IPS-18c (cell line): Measurements from ENCODE around the gene CTBP2.
"Not testable (repeated sequence)": the region's sequence is repeated elsewhere in the genome, so short reads cannot be mapped to it uniquely, and the experiment has no call there.

ENCODE experiments used
- H3K4me3 ChIP-seq: 2 replicates; pipeline ENCODE4 v1.7.0; 2013; ENCODE audit warnings: low read depth, mild to moderate bottlenecking, low read length, moderate library complexity; ENCODE audit not compliant: insufficient read depth
- H3K9me3 ChIP-seq: one replicate; pipeline ENCODE4 v1.6.1; 2013; ENCODE audit warnings: mild to moderate bottlenecking, low read length, moderate library complexity; ENCODE audit not compliant: control insufficient read depth, insufficient read depth

CTBP2 gene

DNA sequence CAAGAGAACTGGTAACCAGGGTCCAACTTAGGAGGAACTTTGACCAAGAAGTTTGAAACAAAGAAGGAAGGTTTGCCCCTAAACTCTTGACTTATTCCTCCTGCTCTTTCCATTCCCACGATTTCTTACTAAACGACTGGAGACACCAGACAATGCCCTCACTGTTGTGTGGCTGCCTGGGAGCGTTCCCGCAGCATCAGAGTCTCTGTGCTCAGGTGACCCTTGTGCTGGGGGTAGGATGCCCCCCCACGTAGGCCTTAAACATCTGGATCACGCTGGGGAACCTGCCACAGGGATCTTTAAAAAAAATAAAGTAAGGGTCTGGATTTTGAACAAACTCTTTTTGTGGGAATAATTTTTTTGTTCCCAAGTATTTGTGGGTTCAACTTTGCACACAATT, 30.1 kb upstream of the CTBP2 start:
- Histone ChIP-seq H3K4me3 (no peak overlapping the region), H3K9me3 (no peaks in the 10 kb centered on the region)

DNA sequence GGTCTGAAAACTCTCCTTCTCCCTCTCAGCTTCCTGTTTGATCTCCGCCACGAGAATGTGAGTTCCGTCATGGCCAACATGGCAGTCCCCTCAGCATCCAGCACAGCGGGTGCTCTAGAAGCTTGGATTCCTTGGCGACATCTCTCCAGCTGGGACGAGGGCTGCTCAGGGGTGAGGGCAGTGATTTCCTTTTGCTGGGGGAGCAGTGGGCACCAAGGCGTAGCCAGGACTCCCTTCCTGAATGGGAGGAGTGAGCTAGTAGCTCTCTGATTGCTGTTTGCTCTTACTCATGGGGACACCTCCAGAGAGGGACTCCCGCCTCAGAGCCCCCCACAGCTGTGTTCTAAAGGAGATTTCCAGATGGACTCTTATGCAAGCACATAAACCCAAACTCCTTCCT, 28.8 kb upstream of the CTBP2 start:
- H3K9me3 ChIP-seq, result no peaks in the 10 kb centered on the region

DNA sequence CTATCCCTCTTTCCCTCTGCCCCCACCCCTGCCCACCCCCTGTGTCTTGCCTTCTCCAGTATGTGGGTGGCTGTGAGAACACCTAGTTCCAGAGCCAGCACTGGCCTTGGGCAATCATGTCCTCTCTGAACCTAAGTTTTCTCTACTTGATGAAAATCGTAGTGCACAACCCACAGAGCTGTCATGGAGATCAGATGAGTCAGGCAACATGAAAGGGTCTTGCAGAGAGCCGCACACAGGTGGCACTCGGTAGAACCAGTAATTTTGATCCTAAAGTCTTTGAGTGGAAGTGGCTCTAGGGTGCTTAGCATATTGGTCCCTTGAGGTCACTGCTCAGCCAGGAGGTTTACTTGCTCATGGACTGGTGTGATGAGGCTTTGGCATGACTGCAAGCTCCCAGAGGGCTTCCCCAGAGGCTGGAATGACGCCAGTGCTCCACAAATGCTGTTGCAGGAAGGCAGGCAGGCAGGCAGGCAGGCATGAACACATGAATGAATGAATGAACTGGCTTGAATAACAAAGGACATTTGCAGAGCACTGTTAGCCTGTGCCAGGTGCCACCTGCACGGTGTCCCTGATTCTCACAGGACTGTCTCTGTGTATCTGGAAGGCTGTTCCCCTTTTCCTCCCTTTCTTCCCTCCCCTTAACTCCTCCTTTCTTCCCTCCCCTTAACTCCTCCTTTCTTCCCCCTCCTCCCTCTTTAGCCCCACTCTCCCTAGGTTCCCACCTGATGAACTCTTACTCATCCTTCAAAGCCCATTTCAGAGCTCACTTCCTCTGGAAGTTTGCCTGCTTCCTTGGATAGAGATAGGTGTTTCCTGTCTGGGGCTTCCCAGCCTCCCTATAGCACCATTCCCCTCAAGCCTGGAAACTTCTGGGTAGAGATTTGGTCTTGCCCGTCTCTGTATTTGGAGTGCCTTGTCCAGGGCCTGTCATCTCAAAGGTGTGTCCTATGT, 27.2 kb upstream of the CTBP2 start:
- H3K4me3 ChIP-seq, result no peak overlapping the region
- no peaks in the 10 kb centered on the region for H3K9me3 ChIP-seq

More for the DNA sequence above, 28.8 kb upstream of the CTBP2 start:
- no peak overlapping the region for H3K4me3 ChIP-seq

DNA sequence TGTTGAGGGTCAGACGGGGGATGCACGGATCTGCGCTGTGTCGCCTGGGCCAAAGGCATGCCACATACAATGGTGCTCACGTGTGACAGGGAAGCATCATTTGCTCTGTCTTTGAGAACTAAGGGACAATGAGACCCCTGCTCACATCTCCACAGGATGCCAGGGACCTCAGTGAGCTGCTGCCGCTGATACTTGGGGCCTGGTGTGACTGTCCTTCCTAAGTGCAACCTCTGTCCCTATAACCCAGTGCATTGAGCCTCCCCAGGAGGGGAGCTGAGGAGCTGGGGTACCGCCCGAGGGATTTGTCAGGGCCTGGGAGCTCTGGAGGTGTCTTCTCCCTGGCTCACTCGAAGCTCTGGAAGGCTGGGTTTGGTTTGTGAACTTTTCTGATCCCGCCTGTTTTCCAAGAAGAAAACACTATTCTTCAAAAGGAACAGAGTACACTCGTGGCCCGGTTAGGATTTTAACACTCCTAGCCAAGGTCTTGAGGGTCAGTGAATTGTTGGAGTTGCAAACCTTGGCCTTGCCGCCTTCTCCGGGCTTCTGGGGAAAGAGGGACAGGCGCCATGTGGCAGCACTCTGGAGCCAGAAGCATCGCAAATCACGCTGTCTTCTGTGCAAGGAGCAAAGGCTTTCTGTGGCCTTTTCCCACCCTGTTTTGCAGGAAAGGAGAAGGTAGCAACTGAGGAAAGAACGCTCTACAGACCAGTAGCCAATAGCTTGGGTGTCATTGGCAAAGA, 26.2 kb upstream of the CTBP2 start:
- H3K4me3 ChIP-seq, result no peak overlapping the region
- H3K9me3 ChIP-seq, result no peaks in the 10 kb centered on the region

DNA sequence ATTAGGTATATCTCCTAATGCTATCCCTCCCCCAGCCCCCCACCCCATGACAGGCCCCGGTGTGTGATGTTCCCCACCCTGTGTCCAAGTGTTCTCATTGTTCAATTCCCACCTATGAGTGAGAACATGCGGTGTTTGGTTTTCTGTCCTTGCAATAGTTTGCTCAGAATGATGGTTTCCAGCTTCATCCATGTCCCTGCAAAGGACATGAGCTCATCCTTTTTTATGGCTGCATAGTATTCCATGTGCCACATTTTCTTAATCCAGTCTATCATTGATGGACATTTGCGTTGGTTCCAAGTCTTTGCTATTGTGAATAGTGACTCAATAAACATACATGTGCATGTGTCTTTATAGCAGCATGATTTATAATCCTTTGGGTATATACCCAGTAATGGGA, 18.7 kb upstream of the CTBP2 start:
- not testable (repeated sequence) for H3K4me3 ChIP-seq, H3K9me3 ChIP-seq

DNA sequence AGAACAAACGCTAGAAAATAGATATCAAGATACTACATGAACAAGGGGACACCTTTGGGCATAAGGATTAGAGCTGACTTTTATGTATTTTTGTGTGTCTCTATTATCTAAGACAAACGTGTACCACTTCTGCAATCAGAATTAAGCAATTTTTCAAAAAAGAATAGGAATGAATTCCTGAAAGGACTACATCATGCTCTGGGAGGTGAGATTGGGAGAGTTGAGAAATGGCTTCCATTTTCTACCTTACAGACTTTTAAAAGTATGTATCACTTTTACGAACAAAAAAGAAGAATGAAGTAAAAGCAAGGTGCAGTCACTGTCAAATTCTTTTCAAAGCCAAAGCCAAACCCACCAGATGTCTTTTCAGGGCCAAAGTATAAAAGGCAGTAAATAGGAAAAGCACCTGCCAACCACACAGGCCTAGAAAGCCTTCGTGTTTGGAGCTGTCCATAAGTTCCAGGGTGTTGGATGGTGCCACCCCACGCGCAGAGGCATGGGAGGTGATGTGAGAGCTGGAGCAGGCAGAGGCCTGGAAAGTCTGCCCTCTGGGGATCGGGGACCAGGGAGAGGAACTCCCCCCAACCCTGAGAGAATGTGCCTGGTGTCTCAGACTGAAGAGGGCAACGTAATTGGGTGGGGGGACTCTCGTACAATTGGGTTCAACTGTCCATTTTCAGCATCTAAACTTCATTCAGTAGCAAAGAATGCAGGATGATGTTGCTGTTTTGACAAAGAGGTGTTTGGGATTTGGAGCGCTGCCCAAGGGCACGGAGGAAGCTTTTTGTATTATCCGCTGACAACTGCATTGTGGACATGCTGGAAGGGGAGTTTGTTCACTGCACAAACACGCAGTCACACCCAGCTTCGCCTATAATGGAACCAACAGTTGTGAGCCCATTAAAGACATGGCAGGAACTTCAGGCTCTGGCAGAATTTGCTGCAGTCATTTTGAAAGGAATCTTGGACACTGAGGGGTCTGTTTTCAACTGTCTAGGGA, 17.6 kb upstream of the CTBP2 start:
- H3K4me3 ChIP-seq, result no peak overlapping the region
- no peaks in the 10 kb centered on the region for H3K9me3 ChIP-seq

DNA sequence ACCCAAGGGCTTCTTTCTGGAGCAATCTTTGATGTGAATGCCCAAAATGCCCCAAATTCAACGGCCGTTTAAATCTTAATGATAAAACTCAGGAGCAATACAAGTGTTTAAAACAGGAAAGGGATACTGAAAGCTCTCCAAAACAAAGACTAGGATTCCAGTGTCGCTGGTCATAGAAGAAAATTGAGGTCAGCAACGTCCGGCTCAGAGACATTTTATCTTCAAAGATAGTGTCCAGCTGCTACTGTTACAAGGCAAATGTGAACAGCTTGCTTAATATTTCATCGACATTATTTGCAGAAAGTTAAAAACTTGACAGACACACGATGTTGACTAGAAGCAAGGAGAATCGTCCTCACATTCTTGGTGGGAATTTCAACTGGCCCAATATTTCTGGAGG, 15.4 kb upstream of the CTBP2 start:
- no peak overlapping the region for H3K4me3 ChIP-seq
- no peaks in the 10 kb centered on the region for H3K9me3 ChIP-seq

DNA sequence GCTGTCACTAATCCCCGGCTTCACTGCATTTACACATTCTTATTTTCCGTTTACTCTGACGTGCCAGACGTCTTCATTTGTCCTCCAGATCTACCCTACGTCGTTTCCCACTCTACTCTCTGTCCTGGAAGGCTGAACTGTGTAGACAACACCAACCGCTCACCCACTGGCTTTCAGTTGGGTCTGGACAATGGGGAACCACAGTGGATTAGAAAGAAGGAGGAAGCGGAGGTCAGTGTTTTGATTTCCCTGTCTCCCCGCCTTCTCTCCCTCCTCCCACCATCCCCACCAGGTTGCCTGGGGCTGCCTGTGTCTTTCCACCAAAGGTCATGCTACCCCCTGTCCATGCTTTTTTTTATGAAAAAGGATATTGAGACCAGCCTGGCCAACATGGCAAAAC, 14.0 kb upstream of the CTBP2 start:
- H3K9me3 ChIP-seq, result no peaks in the 10 kb centered on the region
- H3K4me3 ChIP-seq, result no peak overlapping the region

DNA sequence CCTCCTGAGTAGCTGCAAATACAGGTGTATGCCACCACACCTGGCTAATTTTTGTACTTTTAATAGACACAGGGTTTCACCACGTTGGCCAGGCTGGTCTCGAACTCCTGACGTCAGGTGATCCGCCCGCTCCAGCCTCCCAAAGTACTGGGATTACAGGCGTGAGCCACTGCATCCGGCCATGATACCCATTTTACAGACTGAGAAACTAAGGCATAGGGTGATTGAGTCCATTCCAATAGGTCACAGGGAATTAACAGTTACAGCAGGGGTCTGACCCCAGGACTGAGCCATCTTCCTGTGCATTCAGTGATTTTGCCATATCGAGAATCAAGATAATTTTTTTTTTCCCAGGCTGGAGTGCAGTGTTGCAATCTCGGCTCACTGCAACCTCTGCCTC, 12.3 kb upstream of the CTBP2 start:
- Histone ChIP-seq H3K9me3 (no peaks in the 10 kb centered on the region), H3K4me3 (no peak overlapping the region)

DNA sequence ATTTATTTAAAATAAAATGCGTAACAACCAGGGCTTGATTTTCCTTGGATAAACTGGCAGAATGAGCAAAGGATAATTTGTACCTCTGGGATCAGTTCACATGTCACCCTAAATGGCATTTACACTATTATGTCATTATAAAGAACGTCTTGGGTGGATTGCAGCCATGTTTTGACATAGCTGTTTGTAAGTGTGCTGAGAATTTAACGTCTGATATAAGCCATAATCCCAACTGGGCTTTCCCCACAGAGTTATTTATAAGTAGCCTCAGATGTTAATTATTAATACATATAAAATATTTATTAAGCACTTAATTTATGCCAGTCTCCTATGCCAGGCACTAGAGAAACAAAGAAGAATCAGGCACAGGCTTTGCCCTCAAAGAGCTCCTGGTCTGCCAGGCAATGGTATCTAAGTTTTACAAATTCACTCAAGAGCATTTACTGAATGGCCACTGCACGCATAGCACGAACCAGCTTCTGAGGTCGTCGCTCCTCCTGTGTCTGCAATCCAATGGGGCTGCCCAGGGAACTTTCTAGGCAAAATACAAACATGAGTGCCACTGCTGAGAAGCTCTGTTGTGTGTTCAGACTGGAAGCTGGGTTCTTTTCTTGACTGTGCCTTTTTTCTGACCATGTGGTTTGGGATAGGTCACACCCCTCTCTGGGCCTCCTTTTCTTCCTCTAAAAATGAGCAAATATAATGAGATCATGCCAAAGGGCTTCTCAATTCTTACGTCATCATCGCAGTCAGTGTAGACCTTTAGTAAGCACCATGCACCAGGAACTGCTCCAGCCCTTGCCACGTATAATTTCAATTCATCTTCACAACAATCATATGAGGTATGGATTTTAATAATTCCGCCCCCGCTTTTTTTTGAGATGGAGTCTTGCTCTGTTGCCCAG, 11.3 kb upstream of the CTBP2 start:
- Histone ChIP-seq H3K4me3 (no peak overlapping the region), H3K9me3 (no peaks in the 10 kb centered on the region)

DNA sequence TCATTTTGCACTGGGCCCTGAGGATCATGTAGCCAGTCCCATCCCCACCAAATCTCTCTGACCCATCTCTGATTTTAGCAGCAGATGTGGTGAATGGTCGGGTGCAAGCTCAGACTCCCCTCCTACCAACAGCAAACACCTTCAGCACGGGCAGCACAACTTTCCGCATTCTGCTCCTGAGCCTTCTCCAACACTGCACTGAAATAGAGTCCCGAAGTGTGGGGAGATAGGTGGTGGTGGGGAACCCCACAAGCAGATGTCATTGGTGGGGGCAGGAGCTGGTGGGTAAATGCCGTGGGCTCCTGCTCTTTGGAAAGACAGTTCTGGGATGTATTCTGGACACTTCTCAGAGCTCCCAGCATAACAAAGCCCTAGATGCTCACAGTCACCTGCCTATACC, 9.6 kb upstream of the CTBP2 start:
- H3K9me3 ChIP-seq, result no peaks in the 10 kb centered on the region
- no peak overlapping the region for H3K4me3 ChIP-seq

DNA sequence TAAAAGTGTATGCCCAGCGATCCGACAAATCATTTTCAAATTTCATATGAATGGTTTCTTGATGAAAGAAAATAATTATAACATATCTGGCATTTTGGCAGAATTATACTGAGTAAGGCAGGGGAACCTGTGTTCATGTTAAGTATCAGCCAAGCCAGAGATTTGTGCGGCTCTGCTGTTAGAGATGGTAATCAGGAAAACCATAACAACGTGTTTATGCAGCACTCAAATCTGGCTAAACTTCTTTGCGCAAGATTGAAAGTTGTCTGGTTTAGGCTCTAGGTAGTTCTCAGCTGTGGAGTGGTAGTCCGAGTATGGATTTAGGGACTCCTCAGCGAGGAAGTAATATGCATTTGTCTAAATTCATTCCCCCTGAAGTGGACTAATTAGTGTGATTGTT, 8.9 kb upstream of the CTBP2 start:
- Histone ChIP-seq H3K4me3 (no peak overlapping the region), H3K9me3 (no peaks in the 10 kb centered on the region)

DNA sequence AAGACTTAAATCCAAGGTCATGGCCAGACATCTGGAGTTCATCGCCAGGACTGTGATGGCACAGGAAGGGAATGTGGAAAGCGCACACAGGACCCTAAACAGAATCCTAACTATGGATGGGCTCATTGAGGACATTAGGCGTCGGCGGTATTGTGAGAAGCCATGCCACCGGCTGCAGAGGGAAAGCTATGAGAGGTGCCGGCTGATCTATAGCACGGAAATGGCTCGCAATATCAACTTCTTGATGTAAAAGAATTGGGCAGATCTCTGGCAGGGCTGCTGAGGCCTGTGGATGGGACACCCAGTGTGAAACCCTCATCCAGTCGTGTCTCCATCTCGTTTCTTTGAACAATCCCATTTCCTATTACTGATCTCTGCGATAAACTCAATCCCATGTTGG, 6.3 kb upstream of the CTBP2 start:
- no peaks in the 10 kb centered on the region for H3K9me3 ChIP-seq

DNA sequence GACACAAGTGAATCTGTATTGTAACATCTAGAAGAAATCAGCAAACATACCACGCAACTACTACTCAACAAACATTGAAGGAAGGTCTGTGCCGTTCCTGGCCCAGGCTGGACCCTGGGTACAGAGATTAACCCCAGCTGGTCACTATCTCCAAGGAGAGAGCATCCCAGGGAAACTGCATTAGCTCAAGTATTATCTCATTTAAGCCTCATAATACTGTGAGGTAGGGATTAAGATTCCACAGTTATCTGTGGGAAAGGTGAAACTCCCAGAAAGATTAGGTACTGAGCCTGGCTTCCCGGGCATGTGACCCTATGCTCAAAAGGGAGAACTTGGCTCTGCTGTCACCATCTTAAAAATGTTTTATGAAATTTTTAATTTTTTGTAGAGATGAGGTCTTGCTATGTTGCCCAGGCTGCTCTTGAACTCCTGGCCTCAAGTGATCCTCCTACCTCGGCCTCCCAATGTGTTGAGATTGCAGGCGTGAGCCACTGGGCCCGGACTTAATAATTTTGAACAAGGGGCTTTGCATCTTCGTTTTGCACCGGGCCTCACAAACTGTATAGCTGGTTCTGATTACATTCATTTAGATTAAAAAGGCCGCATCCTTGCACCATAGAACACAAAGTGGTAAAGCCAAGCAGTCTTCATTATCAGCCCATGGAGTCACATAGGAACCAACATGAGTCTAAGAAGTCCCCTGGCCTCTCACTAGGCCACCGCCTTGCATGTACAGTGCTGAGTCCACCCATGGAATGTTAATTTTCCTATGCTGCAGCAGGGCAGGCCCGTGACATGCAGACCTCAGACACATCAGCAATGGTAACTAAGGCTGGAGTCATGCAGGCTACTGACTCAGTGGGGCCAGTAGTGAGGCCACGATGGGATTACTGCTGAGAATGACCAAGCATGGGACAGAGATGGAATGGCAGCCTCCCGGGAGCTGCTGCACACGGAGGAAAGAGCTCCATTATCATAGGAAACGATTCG, 5.5 kb upstream of the CTBP2 start:
- no peak overlapping the region for H3K4me3 ChIP-seq
- no peaks in the 10 kb centered on the region for H3K9me3 ChIP-seq

More for the DNA sequence above, 6.3 kb upstream of the CTBP2 start:
- no peak overlapping the region for H3K4me3 ChIP-seq

DNA sequence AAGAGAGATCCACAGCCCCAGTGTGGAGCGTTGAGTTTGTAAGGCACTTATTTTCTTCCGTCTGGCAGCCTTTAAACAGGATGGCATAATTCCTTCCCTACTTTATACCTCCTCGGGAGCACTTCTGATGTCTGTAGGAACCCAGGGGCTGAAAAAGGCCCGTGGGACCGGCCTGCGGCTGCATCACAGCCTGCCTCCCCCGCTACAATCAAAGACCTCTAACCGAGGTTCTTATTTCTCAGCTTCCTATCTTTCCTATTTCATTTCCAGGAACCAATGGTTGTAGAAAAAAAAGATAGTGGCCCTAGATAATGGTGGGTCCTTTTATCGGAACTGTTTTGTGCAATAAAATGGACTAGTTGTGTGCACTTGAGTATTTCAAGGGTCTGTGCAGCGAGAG, 4.1 kb upstream of the CTBP2 start:
- Histone ChIP-seq H3K4me3 (no peak overlapping the region), H3K9me3 (no peaks in the 10 kb centered on the region)
